ENCODE results near the gene LAMC1.

Gene LAMC1

GRCh38 chr1:183023146-183023600 lies at the start of gene LAMC1:
LAMC1 (plus strand) TSS chr1:183023420; CDS start chr1:183023717, 297 bp downstream.
- Histone ChIP-seq H3K27me3 (replicated peaks; ENCODE audit: control insufficient read depth, insufficient read depth, low read length) (no peaks in the 10 kb centered on the region), H3K9me3 (ENCODE audit: control insufficient read depth, low read length) (no peaks in the 10 kb centered on the region), H3K4me1 (ENCODE audit: control insufficient read depth, insufficient read depth, low read length) (peaks cover 19% of the 10 kb centered on the region), H3K9ac (ENCODE audit: low read length) (peak within 1 kb of the TSS; percentile 99), H3K36me3 (ENCODE audit: control insufficient read depth, insufficient read depth, low read length, severe bottlenecking) (peaks cover 20% of the 10 kb centered on the region), H3K4me3 (ENCODE audit: low read length) (peak within 1 kb of the TSS; percentile 93)
- peak; percentile 95 for DNase-seq (ENCODE audit: low read depth)

- no peak overlapping the region for H3K4me3 ChIP-seq (ENCODE audit: low read length)
- H3K9ac ChIP-seq (ENCODE audit: low read length): no peak overlapping the region
- H3K27me3 ChIP-seq (replicated peaks; ENCODE audit: control insufficient read depth, insufficient read depth, low read length): no peaks in the 10 kb centered on the region
- H3K9me3 ChIP-seq (ENCODE audit: control insufficient read depth, low read length): no peaks in the 10 kb centered on the region
- no peaks in the 10 kb centered on the region for H3K36me3 ChIP-seq (ENCODE audit: control insufficient read depth, insufficient read depth, low read length, severe bottlenecking)
- H3K4me1 ChIP-seq (ENCODE audit: control insufficient read depth, insufficient read depth, low read length): peaks cover 5% of the 10 kb centered on the region
- peak; percentile 40 for DNase-seq (ENCODE audit: low read depth)
Measured at GRCh38 chr1:182974506-182975191, 48.6 kb upstream of the LAMC1 start.

- Histone ChIP-seq H3K27me3 (replicated peaks; ENCODE audit: control insufficient read depth, insufficient read depth, low read length) (no peaks in the 10 kb centered on the region), H3K4me3 (ENCODE audit: low read length) (no peak overlapping the region), H3K9me3 (ENCODE audit: control insufficient read depth, low read length) (no peaks in the 10 kb centered on the region), H3K9ac (ENCODE audit: low read length) (no peak overlapping the region), H3K36me3 (ENCODE audit: control insufficient read depth, insufficient read depth, low read length, severe bottlenecking) (no peaks in the 10 kb centered on the region), H3K4me1 (ENCODE audit: control insufficient read depth, insufficient read depth, low read length) (peaks cover 5% of the 10 kb centered on the region)
- DNase-seq (ENCODE audit: low read depth): no peak
Measured at GRCh38 chr1:182977480-182977879, 45.7 kb upstream of the LAMC1 start.

- Histone ChIP-seq H3K9ac (ENCODE audit: low read length) (no peak overlapping the region), H3K36me3 (ENCODE audit: control insufficient read depth, insufficient read depth, low read length, severe bottlenecking) (no peaks in the 10 kb centered on the region), H3K4me3 (ENCODE audit: low read length) (no peak overlapping the region), H3K27me3 (replicated peaks; ENCODE audit: control insufficient read depth, insufficient read depth, low read length) (no peaks in the 10 kb centered on the region), H3K9me3 (ENCODE audit: control insufficient read depth, low read length) (no peaks in the 10 kb centered on the region), H3K4me1 (ENCODE audit: control insufficient read depth, insufficient read depth, low read length) (peaks cover 5% of the 10 kb centered on the region)
- no peak for DNase-seq (ENCODE audit: low read depth)
Measured at GRCh38 chr1:182978151-182978853, 44.9 kb upstream of the LAMC1 start.

- H3K27me3 ChIP-seq (replicated peaks; ENCODE audit: control insufficient read depth, insufficient read depth, low read length): no peaks in the 10 kb centered on the region
- DNase-seq (ENCODE audit: low read depth): no peak
- peaks cover 4% of the 10 kb centered on the region for H3K4me1 ChIP-seq (ENCODE audit: control insufficient read depth, insufficient read depth, low read length)
- H3K36me3 ChIP-seq (ENCODE audit: control insufficient read depth, insufficient read depth, low read length, severe bottlenecking): no peaks in the 10 kb centered on the region
- H3K4me3 ChIP-seq (ENCODE audit: low read length): no peak overlapping the region
- no peaks in the 10 kb centered on the region for H3K9me3 ChIP-seq (ENCODE audit: control insufficient read depth, low read length)
- H3K9ac ChIP-seq (ENCODE audit: low read length): no peak overlapping the region
Measured at GRCh38 chr1:182984138-182984537, 39.1 kb upstream of the LAMC1 start.

GRCh38 chr1:182984621-182985020 lies 38.6 kb upstream of the LAMC1 start:
- DNase-seq (ENCODE audit: low read depth): no peak
- no peaks in the 10 kb centered on the region for H3K36me3 ChIP-seq (ENCODE audit: control insufficient read depth, insufficient read depth, low read length, severe bottlenecking)
- H3K9me3 ChIP-seq (ENCODE audit: control insufficient read depth, low read length): no peaks in the 10 kb centered on the region
- no peaks in the 10 kb centered on the region for H3K27me3 ChIP-seq (replicated peaks; ENCODE audit: control insufficient read depth, insufficient read depth, low read length)
- H3K9ac ChIP-seq (ENCODE audit: low read length): no peak overlapping the region
- no peak overlapping the region for H3K4me3 ChIP-seq (ENCODE audit: low read length)
- peaks cover 5% of the 10 kb centered on the region for H3K4me1 ChIP-seq (ENCODE audit: control insufficient read depth, insufficient read depth, low read length)

GRCh38 chr1:182985876-182986275 lies 37.3 kb upstream of the LAMC1 start:
- Histone ChIP-seq H3K36me3 (ENCODE audit: control insufficient read depth, insufficient read depth, low read length, severe bottlenecking) (no peaks in the 10 kb centered on the region), H3K4me1 (ENCODE audit: control insufficient read depth, insufficient read depth, low read length) (peaks cover 15% of the 10 kb centered on the region), H3K27me3 (replicated peaks; ENCODE audit: control insufficient read depth, insufficient read depth, low read length) (no peaks in the 10 kb centered on the region), H3K9me3 (ENCODE audit: control insufficient read depth, low read length) (no peaks in the 10 kb centered on the region), H3K9ac (ENCODE audit: low read length) (no peak overlapping the region), H3K4me3 (ENCODE audit: low read length) (no peak overlapping the region)
- no peak for DNase-seq (ENCODE audit: low read depth)

GRCh38 chr1:182990413-182991144 lies 32.6 kb upstream of the LAMC1 start:
- Histone ChIP-seq H3K4me1 (ENCODE audit: control insufficient read depth, insufficient read depth, low read length) (peaks cover 17% of the 10 kb centered on the region), H3K27me3 (replicated peaks; ENCODE audit: control insufficient read depth, insufficient read depth, low read length) (no peaks in the 10 kb centered on the region), H3K9ac (ENCODE audit: low read length) (peak overlapping the region; percentile 78), H3K36me3 (ENCODE audit: control insufficient read depth, insufficient read depth, low read length, severe bottlenecking) (no peaks in the 10 kb centered on the region), H3K9me3 (ENCODE audit: control insufficient read depth, low read length) (no peaks in the 10 kb centered on the region), H3K4me3 (ENCODE audit: low read length) (peak overlapping the region; percentile 72)
- DNase-seq (ENCODE audit: low read depth): peak; percentile 35

- H3K27me3 ChIP-seq (replicated peaks; ENCODE audit: control insufficient read depth, insufficient read depth, low read length): no peaks in the 10 kb centered on the region
- H3K4me3 ChIP-seq (ENCODE audit: low read length): no peak overlapping the region
- peaks cover 13% of the 10 kb centered on the region for H3K4me1 ChIP-seq (ENCODE audit: control insufficient read depth, insufficient read depth, low read length)
- no peaks in the 10 kb centered on the region for H3K9me3 ChIP-seq (ENCODE audit: control insufficient read depth, low read length)
- DNase-seq (ENCODE audit: low read depth): no peak
- H3K36me3 ChIP-seq (ENCODE audit: control insufficient read depth, insufficient read depth, low read length, severe bottlenecking): no peaks in the 10 kb centered on the region
- no peak overlapping the region for H3K9ac ChIP-seq (ENCODE audit: low read length)
Measured at GRCh38 chr1:182993746-182994145, 29.5 kb upstream of the LAMC1 start.

- H3K4me1 ChIP-seq (ENCODE audit: control insufficient read depth, insufficient read depth, low read length): peaks cover 13% of the 10 kb centered on the region
- H3K27me3 ChIP-seq (replicated peaks; ENCODE audit: control insufficient read depth, insufficient read depth, low read length): no peaks in the 10 kb centered on the region
- no peaks in the 10 kb centered on the region for H3K9me3 ChIP-seq (ENCODE audit: control insufficient read depth, low read length)
- H3K9ac ChIP-seq (ENCODE audit: low read length): no peak overlapping the region
- no peak for DNase-seq (ENCODE audit: low read depth)
- no peak overlapping the region for H3K4me3 ChIP-seq (ENCODE audit: low read length)
- no peaks in the 10 kb centered on the region for H3K36me3 ChIP-seq (ENCODE audit: control insufficient read depth, insufficient read depth, low read length, severe bottlenecking)
Measured at GRCh38 chr1:182995894-182996293, 27.3 kb upstream of the LAMC1 start.

- no peak for DNase-seq (ENCODE audit: low read depth)
- no peaks in the 10 kb centered on the region for H3K9me3 ChIP-seq (ENCODE audit: control insufficient read depth, low read length)
- peaks cover 18% of the 10 kb centered on the region for H3K4me1 ChIP-seq (ENCODE audit: control insufficient read depth, insufficient read depth, low read length)
- no peak overlapping the region for H3K9ac ChIP-seq (ENCODE audit: low read length)
- H3K36me3 ChIP-seq (ENCODE audit: control insufficient read depth, insufficient read depth, low read length, severe bottlenecking): no peaks in the 10 kb centered on the region
- no peak overlapping the region for H3K4me3 ChIP-seq (ENCODE audit: low read length)
- no peaks in the 10 kb centered on the region for H3K27me3 ChIP-seq (replicated peaks; ENCODE audit: control insufficient read depth, insufficient read depth, low read length)
Measured at GRCh38 chr1:182996816-182997215, 26.4 kb upstream of the LAMC1 start.
